HepG2 (cell line): ENCODE measurements around the gene SHC1. TPM values are rescaled to one million over a fixed set of nuclear protein-coding genes. Genes with fewer than 3 reads are reported as not detected.

Source experiments
- BCL3 ChIP-seq: sonication (generic); formaldehyde crosslinking; IDR thresholded peaks from 2 replicates; pipeline ENCODE4 v1.5.1; 2020; ENCODE audit warnings: mild to moderate bottlenecking, missing genetic modification reagents, moderate library complexity
- EP300 ChIP-seq, 3 experiments: sonication (generic) in 1 of 3; formaldehyde crosslinking in 1 of 3; IDR thresholded peaks; 2 replicates each; pipeline versions ENCODE4 v1.5.1 to v1.6.1; 2011 to 2020; ENCODE audit warnings: low read depth in 2 of 3, low read length in 2 of 3, borderline replicate concordance in 1 of 3, improper control_type of control experiment in 1 of 3, mild to moderate bottlenecking in 1 of 3, missing genetic modification reagents in 1 of 3, moderate library complexity in 1 of 3
- ETV5 ChIP-seq: IDR thresholded peaks from 2 replicates; pipeline ENCODE4 v1.6.1; 2018; ENCODE audit warnings: missing biosample characterization, missing genetic modification reagents, inconsistent platforms, borderline replicate concordance
- HINFP ChIP-seq: sonication (generic); formaldehyde crosslinking; IDR thresholded peaks from 2 replicates; pipeline ENCODE4 v1.4.0; 2020; ENCODE audit warnings: low read depth, mild to moderate bottlenecking, missing genetic modification reagents
- HNF1A ChIP-seq, 2 experiments: sonication (generic) in 1 of 2; formaldehyde crosslinking in 1 of 2; IDR thresholded peaks; 2 replicates each; pipeline versions ENCODE4 v1.4.0 to v1.6.1; 2016 to 2020; ENCODE audit warnings: borderline replicate concordance in 1 of 2, low read depth in 1 of 2, mild to moderate bottlenecking in 1 of 2, missing genetic modification reagents in 1 of 2
- KDM6A ChIP-seq: IDR thresholded peaks from 2 replicates; pipeline ENCODE4 v1.6.1; 2016; ENCODE audit warnings: low read depth
- POGZ ChIP-seq: sonication (generic); formaldehyde crosslinking; IDR thresholded peaks from 2 replicates; pipeline ENCODE4 v1.4.0; 2020; ENCODE audit warnings: mild to moderate bottlenecking, missing genetic modification reagents
- SIX4 ChIP-seq: sonication (generic); formaldehyde crosslinking; IDR thresholded peaks from 2 replicates; pipeline ENCODE4 v1.4.0; 2020; ENCODE audit warnings: missing genetic modification reagents
- TFDP1 ChIP-seq: IDR thresholded peaks from 2 replicates; pipeline ENCODE4 v1.6.1; 2016; ENCODE audit warnings: missing compliant biosample characterization, missing genetic modification reagents, borderline replicate concordance
- TSC22D2 ChIP-seq: sonication (generic); formaldehyde crosslinking; IDR thresholded peaks from 2 replicates; pipeline ENCODE4 v1.5.1; 2020; ENCODE audit warnings: missing genetic modification reagents, mild to moderate bottlenecking, borderline replicate concordance
- ZBTB7A ChIP-seq: sonication (generic); formaldehyde crosslinking; IDR thresholded peaks from 2 replicates; pipeline ENCODE4 v1.8.0; 2022; ENCODE audit warnings: mild to moderate bottlenecking, missing genetic modification reagents
- ZNF276 ChIP-seq: sonication (generic); formaldehyde crosslinking; IDR thresholded peaks from 2 replicates; pipeline ENCODE4 v1.4.0; 2020; ENCODE audit warnings: mild to moderate bottlenecking, low read depth, missing genetic modification reagents
- ZNF460 ChIP-seq: sonication (generic); formaldehyde crosslinking; IDR thresholded peaks from 2 replicates; pipeline ENCODE4 v1.5.1; 2020; ENCODE audit warnings: missing genetic modification reagents, mild to moderate bottlenecking, borderline replicate concordance
- ZNF670 ChIP-seq: sonication (generic); formaldehyde crosslinking; IDR thresholded peaks from 2 replicates; pipeline ENCODE4 v1.8.0; 2022; ENCODE audit warnings: mild to moderate bottlenecking, missing genetic modification reagents, borderline replicate concordance
- ZNF768 ChIP-seq: sonication (generic); formaldehyde crosslinking; IDR thresholded peaks from 2 replicates; pipeline ENCODE4 v1.4.0; 2020; ENCODE audit warnings: missing genetic modification reagents
- ZNF883 ChIP-seq: sonication (generic); formaldehyde crosslinking; IDR thresholded peaks from 2 replicates; pipeline ENCODE4 v1.5.1; 2020; ENCODE audit warnings: mild to moderate bottlenecking, missing genetic modification reagents; ENCODE audit errors: not compliant biosample characterization
- ZSCAN21 ChIP-seq: sonication (generic); formaldehyde crosslinking; IDR thresholded peaks from 2 replicates; pipeline ENCODE4 v1.8.0; 2022; ENCODE audit warnings: mild to moderate bottlenecking, missing genetic modification reagents, moderate library complexity, borderline replicate concordance
- polyA plus RNA-seq, 8 experiments: library from polyadenylated mRNA; depleted of rRNA in 3 of 8; stranded (reverse) in 7 of 8; unstranded in 1 of 8; fragments of >200 nt; fragmentation: Illumina TruSeq in 4 of 8; extraction: Trizol in 4 of 8; gene quantifications; 2 replicates each; pipeline versions ENCODE4 v1.2.1 to v1.2.3, GENCODE V29; 2011 to 2016; ENCODE audit warnings: low read depth in 4 of 8, missing spikeins in 1 of 8, mixed read lengths in 1 of 8; ENCODE audit not compliant: insufficient read depth in 1 of 8
- total RNA-seq, 5 experiments: library from RNA; depleted of rRNA; stranded (reverse); fragments of >200 nt; fragmentation: Illumina TruSeq; extraction: Trizol; gene quantifications; 2 replicates each; pipeline ENCODE4 v1.2.3, GENCODE V29; 2016; ENCODE audit warnings: low read depth in 1 of 5

SHC1 gene
- total and polyA plus RNA-seq, 2 of the 13 experiments (the other 11 are each of a cell fraction or from before 2014, with no cell fraction given): 52.0 to 137 TPM

GRCh38 chr1:154931940-154932487 is 38.5 kb downstream of the SHC1 start (continued):
- peak; percentile 28; the same call in 1 of the 2 replicates for TF ChIP-seq ZNF460 (CRISPR knock-in tag)
- TF ChIP-seq POGZ (CRISPR knock-in tag): peak; percentile 48; the same call in 1 of the 2 replicates
- peak; percentile 60 for TF ChIP-seq ZNF883 (CRISPR knock-in tag)
- TF ChIP-seq HINFP: peak; percentile 71; the same call in 1 of the 2 replicates
- TF ChIP-seq BCL3 (CRISPR knock-in tag): 0 out of 2 replicates have a peak, but pooled peaks have one; percentile 36
- TF ChIP-seq TSC22D2: no peak
- TF ChIP-seq TFDP1 (CRISPR knock-in tag): peak; percentile 56; the same call in 1 of the 2 replicates
- TF ChIP-seq SIX4 (CRISPR knock-in tag): peak; percentile 68
- 0 out of 2 replicates have a peak, but pooled peaks have one; percentile 8 for TF ChIP-seq KDM6A (CRISPR knock-in tag)
- TF ChIP-seq ZNF670: peak; percentile 16; the same call in 1 of the 2 replicates
- no peak for TF ChIP-seq HNF1A (IDR thresholded peaks at IDR 0.05; ENCODE audit: low read depth)
- 0 out of 2 replicates have a peak, but pooled peaks have one; percentile 21 for TF ChIP-seq HNF1A (CRISPR knock-in tag; IDR thresholded peaks at IDR 0.05; ENCODE audit: borderline replicate concordance)
- 0 out of 4 replicates have a peak, but pooled peaks of 1 of the 2 experiments have one; percentile 11 for TF ChIP-seq EP300 (IDR thresholded peaks at IDR 0.05; ENCODE audit: low read depth in 2 of 2, low read length in 2 of 2)
- TF ChIP-seq EP300 (CRISPR knock-in tag; IDR thresholded peaks at IDR 0.05; ENCODE audit: borderline replicate concordance): peak; percentile 47; the same call in 1 of the 2 replicates
- TF ChIP-seq ZNF768 (CRISPR knock-in tag): peak; percentile 78
- 0 out of 2 replicates have a peak, but pooled peaks have one; percentile 59 for TF ChIP-seq ZNF276
- TF ChIP-seq ZBTB7A (CRISPR knock-in tag): no peak
- peak; percentile 62; the same call in 1 of the 2 replicates for TF ChIP-seq ZSCAN21 (CRISPR knock-in tag)
- peak; percentile 96 for TF ChIP-seq ETV5
